Left forelimb (tissue), 1 donor: ENCODE results near the gene DTNA.

Source experiments
- DNase-seq: peaks from one replicate; pipeline ENCODE4 v3.0.0-alpha.2; 2018; ENCODE audit warnings: low spot score

DTNA gene

DNA sequence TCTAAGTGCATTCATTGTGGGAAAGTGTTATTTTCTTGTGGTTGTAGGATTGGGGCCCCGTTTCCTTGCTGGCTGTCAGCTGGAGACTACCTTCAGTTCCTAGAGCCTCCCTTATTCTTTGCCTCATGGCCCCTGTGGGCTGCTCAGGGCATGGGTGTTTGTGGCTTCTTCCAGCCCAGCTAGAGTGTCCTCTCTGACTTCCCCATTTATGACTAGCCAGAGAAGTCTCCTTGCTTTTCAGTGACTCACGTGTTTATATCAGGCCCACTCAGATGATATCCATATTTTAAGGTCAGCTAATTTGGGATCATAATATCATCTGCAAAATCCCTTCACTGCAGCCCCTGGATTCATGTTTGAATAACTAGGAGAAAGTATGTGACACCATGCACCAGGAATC, 62.8 kb downstream of the DTNA start:
- DNase-seq, result no peak

DNA sequence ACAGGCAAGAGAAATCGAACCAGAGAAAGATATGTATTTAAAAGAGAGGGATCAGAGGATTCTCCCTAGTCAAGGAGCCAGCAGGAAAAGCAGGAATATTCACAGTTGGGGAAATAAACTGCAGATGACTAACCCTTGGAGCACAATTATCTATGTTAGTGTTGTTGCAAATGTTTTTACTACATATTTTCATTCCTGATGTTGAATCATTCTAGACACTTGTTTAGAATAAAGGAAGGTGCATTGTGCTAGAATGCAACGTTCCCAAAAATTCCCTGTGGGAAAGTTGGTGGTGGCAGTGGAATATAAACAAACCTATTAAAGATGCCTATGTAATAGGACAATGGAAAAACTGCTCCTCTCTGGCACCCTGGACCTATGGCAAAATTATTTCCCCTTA, 63.3 kb downstream of the DTNA start:
- DNase-seq, result no peak

DNA sequence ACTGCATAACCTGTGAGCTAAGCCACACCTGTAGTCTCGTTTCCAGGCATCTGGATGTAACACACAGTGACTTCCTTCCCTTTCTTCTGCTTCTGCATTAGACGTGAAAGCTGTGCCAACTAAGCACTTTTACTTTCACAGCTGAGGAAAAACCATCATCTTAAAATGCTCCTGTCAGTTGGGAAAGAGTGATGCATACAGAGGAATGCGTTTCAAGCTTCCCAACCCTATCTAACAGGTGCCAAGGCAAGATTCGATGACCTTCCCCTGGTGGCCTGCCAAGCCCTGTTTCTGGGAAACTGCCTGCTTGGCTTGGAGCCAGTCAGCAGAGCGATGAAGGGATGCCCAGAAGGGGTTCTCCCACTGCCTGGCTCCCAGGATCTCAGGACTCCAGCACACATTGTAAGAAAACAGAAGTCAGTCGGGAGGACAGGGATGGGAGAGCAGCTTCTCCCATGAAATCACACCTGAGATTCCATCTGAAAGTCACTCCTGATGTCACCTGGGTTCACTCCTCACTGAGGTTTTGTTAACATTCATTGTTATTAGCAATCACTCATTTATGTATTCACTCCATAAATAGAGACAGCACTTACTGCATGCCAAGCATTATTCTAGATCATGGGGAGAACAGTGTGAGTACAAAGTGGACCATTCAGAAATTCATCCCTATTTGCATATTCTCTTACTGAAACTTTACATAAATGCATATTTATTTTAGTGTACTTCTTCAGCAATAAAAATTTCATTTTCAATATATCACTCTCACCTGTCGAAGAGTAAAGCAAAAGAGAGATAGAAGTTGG, 64.1 kb downstream of the DTNA start:
- no peak for DNase-seq

DNA sequence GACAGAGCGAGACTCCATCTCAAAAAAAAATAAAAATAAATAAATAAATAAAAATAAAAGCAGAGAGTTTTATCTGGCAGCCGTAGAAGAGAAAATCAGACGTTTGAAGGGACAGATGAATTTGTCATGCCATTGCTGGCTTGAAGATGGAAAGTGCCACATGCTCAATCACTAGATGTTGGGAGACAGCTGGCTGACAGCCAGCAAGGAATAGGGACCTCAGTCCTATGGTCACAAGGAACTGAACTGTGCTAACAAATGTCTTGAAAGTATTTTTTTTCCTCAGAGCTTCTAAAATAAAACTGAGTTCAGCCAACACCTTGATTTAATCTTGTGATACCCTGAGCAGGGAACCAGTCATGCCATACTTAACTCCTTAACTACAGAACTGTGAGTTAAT, 65.4 kb downstream of the DTNA start:
- DNase-seq, result no peak

DNA sequence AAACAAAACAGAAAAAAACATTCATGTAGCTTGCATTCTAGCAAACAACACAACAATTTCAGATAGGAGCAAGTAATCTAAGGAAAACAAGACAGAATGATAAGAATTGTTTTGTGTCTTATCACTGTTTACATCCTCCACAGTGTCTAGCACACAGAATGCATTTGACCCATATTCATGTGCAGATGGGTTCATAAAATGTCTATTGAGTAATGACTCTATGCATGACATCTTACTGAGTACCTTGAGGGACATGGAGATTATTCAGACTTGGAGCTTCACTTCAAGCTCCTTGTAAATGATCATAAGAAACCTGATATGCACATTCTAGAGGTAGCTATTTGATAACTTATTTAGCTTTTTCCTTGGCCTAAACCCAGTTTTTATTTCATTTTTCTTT, 69.0 kb downstream of the DTNA start:
- no peak for DNase-seq

DNA sequence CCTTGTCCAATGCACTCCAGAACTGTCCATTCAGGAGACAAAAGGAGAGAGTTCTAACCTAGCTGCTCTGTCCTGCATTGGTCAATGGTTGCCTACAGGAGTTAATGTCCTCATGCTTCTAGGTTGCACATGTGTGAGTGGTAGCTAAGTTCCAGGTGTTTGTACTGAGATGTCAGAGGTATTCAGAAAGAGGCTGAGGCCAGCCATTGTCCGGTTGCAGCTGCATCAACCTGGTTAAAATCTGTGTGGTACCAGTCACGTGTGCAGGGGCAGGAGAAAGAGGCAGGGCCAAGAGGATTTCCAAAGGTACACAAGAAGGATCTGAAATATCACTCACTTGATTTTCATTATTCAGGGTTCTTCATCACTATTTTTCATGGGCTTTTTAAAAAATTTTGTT, 70.8 kb downstream of the DTNA start:
- DNase-seq, result no peak

DNA sequence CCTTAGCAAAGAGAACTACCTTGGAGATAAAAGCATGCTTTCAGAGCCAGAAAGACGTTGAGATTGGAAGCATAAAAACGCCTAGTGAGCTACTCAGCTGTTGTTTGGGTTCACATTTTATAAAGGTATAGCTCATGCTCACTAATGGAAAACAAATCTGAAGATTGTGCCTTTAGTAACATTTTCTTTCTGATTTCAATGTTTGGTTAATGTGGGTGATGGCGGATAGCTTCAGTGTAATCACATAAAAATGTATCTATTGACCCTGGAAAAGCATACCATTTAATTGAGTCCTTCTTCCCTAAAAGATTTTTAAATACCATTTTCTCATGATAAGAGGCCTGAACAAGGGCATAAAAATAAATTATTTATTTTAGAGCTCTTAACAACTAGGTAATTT, 73.4 kb downstream of the DTNA start:
- DNase-seq, result no peak

DNA sequence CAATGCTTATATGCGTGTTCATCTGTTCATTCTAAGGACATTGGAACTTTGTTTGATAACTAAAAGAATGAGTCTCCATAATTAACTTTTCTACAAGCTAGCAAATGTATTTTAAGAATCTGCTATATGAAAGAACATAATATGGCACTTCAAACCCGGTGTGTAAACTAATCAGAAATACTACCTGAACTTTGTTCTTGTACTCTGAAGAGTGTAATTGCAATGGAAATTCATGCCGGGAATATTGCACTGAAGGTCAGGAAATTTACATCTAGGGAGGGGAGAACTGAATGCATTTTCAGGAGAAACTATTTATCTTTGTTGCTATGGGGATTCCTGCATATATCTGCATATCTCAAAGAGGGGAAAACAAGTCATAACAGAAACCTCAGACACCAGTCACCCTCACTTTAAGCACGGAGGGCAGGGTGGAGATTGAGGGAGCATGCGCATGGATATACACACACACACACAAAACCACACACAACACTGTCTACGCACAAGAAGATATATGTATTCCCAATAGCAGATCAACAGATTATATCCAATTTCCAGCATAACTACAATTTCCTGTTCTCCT, 76.2 kb downstream of the DTNA start:
- DNase-seq, result no peak

DNA sequence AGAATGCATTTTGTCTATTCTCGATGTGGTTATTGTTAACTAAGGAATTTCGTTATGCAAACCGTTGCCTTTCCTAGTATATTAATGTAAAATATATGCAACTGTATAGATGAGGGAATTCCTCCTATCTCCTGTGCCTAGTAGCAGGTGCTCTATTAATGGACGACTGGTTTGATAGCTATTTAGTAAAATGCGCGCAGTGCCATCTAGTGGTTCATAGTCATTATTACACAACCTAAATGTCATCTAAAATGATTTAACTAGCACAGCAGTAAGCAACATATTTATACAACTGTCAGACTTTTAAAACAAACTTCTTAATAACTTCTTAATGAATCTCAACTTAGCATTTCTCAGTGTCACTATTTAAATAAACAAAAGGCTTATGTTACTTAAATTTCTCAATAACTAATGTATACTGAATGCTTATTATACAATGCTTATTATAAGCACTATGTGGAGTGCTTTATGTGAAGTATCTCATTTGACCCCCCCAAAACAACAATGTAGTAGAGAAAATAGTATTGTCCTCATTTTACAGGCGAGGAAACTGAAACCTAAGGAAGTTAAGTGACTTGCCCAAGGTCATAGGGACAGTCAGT, 77.9 kb downstream of the DTNA start:
- no peak for DNase-seq

DNA sequence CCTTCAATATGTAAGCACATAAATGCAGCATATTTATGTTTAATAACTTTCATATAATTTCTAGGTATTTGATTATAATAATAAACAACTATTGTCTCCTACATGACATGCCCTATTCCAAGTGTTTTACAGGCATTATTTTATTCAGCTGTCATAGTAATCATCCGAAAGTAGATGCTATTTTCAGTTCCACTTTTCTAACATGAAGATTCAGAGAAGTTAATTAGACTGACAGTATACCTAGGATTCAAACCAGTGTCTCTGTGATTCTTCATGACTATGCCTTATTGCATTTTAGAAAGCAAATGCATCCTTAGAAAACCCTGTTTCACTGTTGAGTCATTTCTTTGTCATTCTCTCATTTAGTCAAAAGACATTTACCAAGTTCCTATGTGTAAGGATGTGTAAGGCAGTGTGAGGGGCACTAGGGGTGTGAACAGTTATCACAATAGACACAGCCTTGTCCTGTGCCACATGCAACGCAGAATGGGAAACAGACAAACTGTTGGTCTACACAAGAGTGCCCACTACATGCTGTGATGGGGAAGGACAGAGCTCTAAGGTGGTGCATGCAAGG, 79.8 kb downstream of the DTNA start:
- no peak for DNase-seq

DNA sequence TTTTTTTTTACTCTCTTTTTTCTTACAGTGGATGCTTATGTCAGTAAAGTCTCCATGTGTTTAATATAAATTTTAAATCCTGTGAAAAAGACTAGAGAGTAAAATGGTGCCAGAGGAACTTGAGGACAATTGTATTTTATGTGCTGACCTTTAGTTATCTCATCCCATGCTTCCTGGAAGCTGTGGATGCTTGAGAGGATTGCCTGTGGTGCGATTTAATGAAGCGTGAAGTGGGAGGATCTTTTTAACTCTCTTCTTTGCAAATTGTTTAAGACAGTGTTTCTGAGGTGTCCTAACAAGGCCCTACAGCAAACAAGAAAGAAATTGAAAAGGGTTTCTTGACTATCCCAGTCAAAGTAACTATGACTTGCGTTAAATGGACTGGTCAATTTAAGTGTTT, 84.2 kb downstream of the DTNA start:
- DNase-seq, result no peak

DNA sequence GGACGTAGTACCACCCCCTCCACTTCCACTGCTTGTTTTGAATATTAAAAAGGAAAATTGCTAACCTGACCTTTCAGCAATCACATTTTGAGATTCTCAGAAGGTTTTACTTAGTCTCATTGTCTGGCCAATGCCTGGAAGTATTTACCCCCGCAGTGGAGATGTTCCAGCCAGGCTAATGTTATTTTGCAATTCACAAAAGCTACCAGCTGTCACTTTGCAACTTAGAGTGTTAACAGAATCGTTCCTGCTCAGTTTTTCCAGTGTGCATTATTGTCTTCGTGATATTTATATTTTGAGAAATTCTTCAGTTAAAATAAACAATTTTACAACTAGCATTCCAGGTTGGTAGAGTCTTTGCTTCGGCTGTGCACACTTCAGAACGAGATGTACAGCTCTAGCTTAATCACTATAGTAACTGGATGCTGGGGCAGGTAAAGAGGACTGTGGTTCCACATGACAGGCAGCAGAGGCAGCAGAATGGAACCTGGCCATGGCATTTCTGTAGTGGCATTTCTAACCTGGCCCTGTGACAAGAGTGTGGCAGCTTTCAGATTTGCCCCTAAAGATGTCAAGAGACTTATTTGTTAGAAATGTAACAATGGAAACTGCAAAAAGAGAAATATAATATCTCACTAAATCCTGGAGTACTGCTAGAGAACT, 85.1 kb downstream of the DTNA start:
- DNase-seq, result no peak

DNA sequence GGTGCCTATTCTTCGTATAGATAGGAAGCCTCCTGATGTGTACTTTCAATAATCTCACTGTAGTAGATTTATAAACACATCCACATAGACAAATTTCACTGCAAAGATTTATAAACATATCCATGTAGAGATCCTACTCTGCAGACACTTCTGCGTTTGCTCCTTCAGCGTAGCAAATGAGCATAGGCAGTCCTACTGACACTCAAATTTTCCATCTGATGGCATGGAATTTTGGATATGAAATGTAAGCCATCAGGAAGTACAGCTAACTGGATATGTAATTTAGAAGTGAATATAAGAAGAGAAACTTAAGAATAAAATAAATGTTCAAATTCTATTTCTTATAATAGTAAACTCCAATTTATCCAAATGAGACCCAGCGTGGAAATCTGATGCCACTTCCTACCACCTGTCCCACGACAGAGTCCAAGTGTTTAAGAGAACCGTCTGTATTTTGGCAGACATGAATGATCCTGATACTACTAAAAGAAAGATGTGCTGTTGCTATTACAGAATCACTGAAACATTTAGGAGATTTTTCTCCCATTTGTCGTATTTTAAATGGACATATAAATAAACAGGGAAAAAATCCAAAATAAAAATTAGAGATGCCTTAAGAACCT, 86.0 kb downstream of the DTNA start:
- DNase-seq, result no peak

DNA sequence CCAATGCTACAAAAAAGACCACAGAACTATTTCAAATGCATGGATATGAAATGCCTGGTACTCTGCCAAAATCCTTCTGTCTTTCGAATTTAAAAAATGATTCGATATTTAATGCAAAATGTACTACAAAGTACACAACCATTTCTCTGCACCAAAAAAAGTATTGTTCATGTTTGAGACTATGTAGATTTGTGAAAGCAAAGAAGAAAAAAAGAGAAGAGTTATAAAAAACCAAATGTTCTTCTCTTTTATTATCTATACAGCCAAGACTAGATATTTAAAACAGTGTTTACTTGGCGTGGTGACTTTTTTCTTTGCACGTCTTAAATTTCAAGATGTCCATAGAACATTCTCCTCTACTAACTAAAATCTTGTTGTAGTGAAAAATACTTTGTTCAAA, 89.2 kb downstream of the DTNA start:
- no peak for DNase-seq

DNA sequence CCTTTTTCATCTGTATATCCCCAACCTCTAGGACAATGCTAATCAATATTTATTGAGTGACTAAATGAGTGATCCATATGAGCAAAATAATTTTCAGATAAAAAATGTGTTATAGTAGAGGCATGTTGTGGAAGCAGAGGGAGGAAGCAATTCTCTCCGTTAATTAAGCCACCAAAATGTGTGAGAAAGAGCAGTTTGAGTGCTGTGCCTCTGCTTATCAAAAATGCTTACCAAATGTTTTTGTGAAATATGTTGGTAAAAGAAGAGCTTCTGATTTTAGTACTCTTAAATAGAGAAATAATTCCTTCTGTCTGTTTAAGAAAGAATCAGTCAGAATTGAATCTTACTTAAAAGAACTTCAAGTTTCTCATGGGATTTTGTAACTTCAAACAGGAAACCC, 90.3 kb downstream of the DTNA start:
- no peak for DNase-seq

DNA sequence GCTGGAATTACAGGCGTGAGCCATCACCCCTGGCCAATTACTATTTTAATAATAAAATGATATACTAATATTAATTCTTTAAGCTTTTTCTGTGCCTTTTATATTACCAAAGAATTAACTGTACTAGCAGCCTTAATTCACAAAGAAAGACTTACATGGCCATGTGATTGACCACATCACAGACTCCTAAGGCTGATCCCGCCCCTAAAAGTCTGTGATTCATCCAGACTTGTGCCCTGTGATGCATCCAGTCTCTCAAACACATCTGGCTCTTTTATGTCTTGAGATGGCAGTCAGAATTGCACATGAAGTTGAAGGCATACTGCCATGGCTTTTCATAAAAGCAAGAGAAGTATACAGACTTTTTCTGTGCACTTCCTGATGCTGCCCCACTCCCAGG, 91.7 kb downstream of the DTNA start:
- no peak for DNase-seq

DNA sequence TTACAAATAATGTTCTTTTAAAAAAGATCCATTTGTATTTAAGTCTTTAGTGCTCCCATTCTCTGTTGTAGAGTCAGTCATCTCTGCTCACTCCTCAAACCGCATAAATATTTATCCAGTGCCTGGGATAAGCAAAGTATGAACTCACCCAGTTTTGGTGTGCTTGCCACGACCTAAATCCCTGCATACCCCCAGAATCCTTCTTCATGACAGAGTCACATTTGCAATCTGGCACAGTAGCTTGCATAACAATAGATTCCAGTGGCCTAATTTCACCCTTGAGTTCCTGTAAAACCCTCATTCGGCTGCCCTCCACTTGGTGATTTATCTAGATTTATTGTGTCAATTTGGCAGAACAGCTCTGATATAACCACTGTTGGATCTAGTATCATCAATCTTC, 92.9 kb downstream of the DTNA start:
- DNase-seq, result no peak

DNA sequence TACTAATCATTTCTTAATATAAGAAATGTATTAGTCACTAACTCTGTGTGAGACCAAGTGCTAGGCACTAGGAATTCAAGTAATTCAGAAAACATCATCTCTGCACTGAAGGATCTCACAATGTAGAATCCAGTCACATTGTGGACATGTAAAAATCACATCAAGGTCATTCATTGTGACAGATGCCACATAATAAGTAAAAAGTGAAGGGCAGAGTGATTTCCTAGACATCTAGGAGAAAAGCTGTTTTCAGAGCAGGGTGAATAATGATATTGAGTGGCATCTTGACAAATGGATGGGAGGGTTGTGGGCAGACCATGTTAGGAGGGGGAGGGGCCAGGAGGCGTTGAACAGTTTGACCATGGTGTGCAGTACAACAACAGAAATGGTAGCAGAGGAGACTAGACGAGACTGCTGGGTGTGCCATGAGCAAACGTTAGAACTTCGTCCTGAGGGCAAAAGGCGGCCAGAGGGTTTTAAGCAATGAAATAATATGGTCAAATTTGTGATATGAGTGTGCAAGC, 93.8 kb downstream of the DTNA start:
- no peak for DNase-seq

DNA sequence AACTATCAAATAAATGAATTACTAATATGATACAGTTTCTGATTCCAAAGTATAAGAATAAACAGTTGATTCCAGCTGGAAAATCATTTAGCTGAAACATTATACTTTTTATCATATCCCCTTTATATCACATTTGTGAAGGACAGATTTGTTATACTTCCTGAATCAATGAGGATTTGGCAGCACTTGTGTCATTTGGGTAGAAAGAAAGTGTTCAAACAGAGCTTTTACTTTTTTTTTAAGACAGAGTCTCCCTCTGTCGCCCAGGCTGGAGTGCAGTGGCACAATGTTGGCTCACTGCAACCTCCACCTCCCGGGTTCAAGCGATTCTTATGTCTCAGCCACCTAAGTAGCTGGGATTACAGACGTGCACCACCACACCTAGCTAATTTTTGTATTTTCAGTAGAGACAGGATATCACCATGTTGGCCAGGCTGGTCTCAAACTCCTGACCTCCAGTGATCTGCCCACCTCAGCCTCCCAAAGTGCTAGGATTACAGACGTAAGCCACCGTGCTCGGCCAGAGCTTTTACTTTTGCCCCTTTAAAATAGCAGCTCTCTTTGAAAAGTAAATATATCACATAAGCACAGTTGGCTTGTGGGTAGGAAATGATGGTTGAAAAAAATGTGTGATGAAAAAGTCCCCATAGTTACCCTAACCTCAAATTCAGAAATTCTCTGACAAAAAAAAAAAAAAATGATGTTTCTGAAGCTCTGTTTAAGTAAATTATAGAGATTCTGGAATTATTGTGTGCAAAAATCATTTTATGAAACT, 95.2 kb downstream of the DTNA start:
- no peak for DNase-seq

DNA sequence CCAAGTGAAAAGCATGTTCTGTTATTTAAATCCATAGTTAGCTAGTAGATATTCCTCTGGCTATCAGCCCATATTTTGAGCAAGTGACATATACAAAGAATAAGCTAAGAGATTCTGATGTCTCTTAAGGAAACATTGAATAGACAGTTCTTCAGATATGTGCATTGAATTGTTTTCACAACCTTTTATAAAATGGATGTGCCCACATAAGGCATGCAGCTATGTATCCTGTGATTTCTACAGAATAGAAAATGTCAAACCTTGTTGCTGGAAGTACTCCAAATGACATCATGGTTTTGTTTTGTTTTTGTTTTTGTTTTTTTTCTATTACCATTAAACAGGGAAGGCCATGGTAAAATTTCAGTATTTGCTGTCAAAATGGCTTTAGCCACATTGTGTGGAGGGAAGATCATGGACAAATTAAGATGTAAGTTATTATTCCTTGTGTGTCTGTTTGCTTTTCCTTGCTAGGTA, 95.8 kb downstream of the DTNA start:
- no peak for DNase-seq

DNA sequence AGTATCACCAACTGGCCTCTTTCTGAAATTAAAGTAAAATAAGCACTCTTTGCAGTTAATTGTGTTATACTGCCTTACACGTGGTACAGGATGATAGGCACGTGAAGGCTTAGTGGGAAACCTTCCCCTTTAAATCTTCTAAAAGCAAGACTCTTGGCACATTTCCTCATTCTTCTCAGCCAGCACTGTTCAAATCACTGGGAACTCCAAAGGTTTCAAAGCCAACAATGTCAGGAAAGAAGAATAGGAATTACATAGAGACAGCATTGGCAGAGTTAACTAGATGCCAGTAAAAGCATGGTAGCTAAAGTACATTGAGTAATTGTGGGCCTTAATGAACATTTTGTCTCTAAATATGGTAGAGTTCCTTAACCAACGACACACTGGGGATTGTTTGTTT, 96.4 kb downstream of the DTNA start:
- no peak for DNase-seq
